Measurements from ENCODE around the gene TMEM45A. TPM values are rescaled to one million over a fixed set of nuclear protein-coding genes. Genes with fewer than 3 reads are reported as not detected.

Gene TMEM45A
- polyA plus RNA-seq, 1 donor from 2014 or later: 2.4 TPM

GRCh38 chr3:100575704-100576103 lies 83.3 kb downstream of the TMEM45A start:
- Histone ChIP-seq H3K36me3 (ENCODE audit: insufficient read depth, low read length) (no peaks in the 10 kb centered on the region), H4K20me1 (ENCODE audit: insufficient read depth) (no peaks in the 10 kb centered on the region), H3K9me2 (ENCODE audit: insufficient read depth, low read length) (no peaks in the 10 kb centered on the region), H3K27me3 (ENCODE audit: insufficient read depth, low read depth, low read length) (no peaks in the 10 kb centered on the region), H2AFZ (ENCODE audit: low read depth, low read length) (no peak overlapping the region), H3K9ac (ENCODE audit: low read length) (no peak overlapping the region), H3K27ac (ENCODE audit: low read length) (no peak overlapping the region), H3K79me2 (replicated peaks; ENCODE audit: insufficient read depth, low read length) (no peaks in the 10 kb centered on the region), H3K4me2 (ENCODE audit: low read length) (no peak overlapping the region), H3K4me3 (ENCODE audit: low read length) (no peak overlapping the region), H3F3A (ENCODE audit: insufficient read depth, low read length, poor library complexity, severe bottlenecking) (no peaks in the 10 kb centered on the region), H3K9me3 (ENCODE audit: low read length) (no peaks in the 10 kb centered on the region)
- TF ChIP-seq POLR2AphosphoS5 (IDR thresholded peaks at IDR 0.05) (no peak), MXI1 (conservative IDR thresholded peaks at IDR 0.05; ENCODE audit: poor library complexity, severe bottlenecking) (no peak), SMC3 (conservative IDR thresholded peaks at IDR 0.05; ENCODE audit: poor library complexity) (no peak)

DNA sequence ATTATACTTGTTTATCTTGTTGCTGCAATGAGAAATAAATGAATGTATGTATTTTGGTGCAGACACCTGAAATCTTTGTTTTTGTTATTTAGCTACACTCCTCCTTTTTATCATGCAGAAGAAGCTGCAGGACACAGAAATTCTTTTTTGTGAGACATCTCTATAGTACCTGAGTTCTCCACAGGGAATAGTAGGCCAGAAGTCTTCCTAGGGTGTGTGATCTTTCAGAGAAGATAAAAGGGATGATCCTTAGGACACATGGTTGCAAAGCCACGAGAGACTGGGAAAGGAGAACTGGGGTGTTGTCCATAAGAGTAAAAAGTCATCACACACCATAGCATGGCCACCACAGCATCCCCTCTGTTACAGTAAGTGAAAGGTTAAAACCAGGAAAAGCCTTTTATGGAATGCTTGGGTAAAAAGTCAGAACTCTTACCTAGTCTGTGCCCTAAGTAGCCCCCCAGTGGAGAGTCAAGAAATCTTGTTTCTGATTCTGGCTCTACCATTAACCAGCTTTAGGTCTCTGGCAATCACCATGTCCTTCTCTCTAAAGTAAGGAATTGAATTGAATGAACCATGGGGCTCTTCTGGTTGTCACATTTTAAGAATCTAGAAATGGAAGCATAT lies 85.1 kb downstream of the TMEM45A start:
- no peak overlapping the region for H3K9ac ChIP-seq (ENCODE audit: low read length)
- H3K27ac ChIP-seq (ENCODE audit: low read length): no peak overlapping the region
- no peaks in the 10 kb centered on the region for H3K27me3 ChIP-seq (ENCODE audit: insufficient read depth, low read depth, low read length)
- H3K9me2 ChIP-seq (ENCODE audit: insufficient read depth, low read length): no peaks in the 10 kb centered on the region
- H3K4me3 ChIP-seq (ENCODE audit: low read length): no peak overlapping the region
- H2AFZ ChIP-seq (ENCODE audit: low read depth, low read length): no peak overlapping the region
- no peak overlapping the region for H3K4me2 ChIP-seq (ENCODE audit: low read length)
- no peaks in the 10 kb centered on the region for H4K20me1 ChIP-seq (ENCODE audit: insufficient read depth)
- no peaks in the 10 kb centered on the region for H3K9me3 ChIP-seq (ENCODE audit: low read length)
- TF ChIP-seq EZH2 (IDR thresholded peaks at IDR 0.05; ENCODE audit: borderline replicate concordance, insufficient read depth, low read length, poor library complexity, severe bottlenecking) (no peak), EP300 (conservative IDR thresholded peaks at IDR 0.05; ENCODE audit: poor library complexity, severe bottlenecking) (no peak), SMC3 (conservative IDR thresholded peaks at IDR 0.05; ENCODE audit: poor library complexity) (no peak), TAF1 (IDR thresholded peaks at IDR 0.05; ENCODE audit: low read depth) (no peak), MXI1 (conservative IDR thresholded peaks at IDR 0.05; ENCODE audit: poor library complexity, severe bottlenecking) (no peak), REST (IDR thresholded peaks at IDR 0.05; ENCODE audit: borderline replicate concordance) (no peak), RAD21 (conservative IDR thresholded peaks at IDR 0.05) (no peak), POLR2AphosphoS5 (IDR thresholded peaks at IDR 0.05) (no peak)
- TF ChIP-seq, protein P1, sequence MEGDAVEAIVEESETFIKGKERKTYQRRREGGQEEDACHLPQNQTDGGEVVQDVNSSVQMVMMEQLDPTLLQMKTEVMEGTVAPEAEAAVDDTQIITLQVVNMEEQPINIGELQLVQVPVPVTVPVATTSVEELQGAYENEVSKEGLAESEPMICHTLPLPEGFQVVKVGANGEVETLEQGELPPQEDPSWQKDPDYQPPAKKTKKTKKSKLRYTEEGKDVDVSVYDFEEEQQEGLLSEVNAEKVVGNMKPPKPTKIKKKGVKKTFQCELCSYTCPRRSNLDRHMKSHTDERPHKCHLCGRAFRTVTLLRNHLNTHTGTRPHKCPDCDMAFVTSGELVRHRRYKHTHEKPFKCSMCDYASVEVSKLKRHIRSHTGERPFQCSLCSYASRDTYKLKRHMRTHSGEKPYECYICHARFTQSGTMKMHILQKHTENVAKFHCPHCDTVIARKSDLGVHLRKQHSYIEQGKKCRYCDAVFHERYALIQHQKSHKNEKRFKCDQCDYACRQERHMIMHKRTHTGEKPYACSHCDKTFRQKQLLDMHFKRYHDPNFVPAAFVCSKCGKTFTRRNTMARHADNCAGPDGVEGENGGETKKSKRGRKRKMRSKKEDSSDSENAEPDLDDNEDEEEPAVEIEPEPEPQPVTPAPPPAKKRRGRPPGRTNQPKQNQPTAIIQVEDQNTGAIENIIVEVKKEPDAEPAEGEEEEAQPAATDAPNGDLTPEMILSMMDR (IDR thresholded peaks at IDR 0.05; ENCODE audit: poor library complexity, severe bottlenecking): no peak
- no peaks in the 10 kb centered on the region for H3K36me3 ChIP-seq (ENCODE audit: insufficient read depth, low read length)
- no peaks in the 10 kb centered on the region for H3F3A ChIP-seq (ENCODE audit: insufficient read depth, low read length, poor library complexity, severe bottlenecking)
- H3K79me2 ChIP-seq (replicated peaks; ENCODE audit: insufficient read depth, low read length): no peaks in the 10 kb centered on the region

Measured in neural cell (in vitro differentiated cells).